Inferior parietal cortex (tissue), 1 donor: ENCODE data around the gene PTPRD.

Experiments
- DNase-seq: peaks from one replicate; pipeline ENCODE4 v3.0.0-alpha.2; 2016; ENCODE audit errors: extremely low spot score

The PTPRD gene

DNA sequence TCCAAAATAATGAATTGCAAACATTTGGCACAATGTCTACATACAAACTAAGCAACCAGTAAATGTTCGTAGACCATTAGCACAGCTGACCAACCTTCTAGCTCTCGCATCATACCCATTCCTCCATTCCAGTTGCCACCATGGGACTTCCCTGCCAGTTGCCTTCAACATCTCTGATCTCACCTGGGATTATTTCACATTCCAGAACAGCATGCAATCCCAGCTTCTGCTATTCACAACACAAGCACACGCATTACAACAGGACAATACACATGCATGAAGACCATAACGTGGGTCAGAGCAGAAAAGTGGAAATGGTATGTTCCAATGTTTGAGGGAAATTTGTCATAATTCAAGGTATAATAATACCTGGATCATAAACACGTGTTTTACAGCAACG lies 1965.0 kb downstream of the PTPRD start:
- no peak for DNase-seq

DNA sequence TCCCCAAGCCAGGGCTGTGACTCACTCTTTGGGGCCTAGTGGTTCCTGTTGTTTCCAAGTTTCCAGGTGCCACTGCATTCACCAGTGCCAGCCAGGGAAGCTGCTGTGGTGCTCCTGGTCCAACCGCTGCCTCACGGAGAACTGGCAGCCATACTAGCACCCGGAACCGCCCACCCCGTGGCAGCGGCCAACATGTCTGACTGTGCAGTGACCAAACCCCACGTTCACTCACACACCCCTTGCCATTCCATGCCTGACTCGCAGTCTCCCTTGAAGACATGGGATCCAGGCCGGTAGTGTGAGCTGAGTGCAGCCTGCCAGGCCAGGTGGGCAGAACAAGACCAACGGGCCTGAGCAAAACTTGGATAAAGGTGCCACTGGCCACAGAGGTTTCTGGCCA lies 1968.2 kb downstream of the PTPRD start:
- DNase-seq, result no peak

DNA sequence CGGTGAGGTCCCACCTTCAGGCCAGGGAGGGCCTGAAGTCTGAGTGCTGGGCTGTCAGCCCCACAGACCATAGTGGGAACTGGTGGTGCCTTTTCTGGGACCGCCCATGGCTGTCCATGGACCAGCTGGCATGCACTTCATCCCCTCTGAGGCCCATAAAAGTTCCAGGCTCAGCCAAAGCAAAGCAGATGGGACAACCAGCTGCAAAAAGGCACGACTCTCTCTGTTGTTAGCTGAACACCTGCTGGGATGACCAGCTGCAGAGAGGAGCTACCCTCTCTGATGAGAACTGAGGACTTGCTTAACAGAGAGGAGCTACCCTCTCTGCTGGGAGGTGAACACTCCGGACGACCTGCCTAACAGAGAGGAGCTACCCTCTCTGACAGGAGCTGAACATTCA lies 1968.9 kb downstream of the PTPRD start:
- no peak for DNase-seq

DNA sequence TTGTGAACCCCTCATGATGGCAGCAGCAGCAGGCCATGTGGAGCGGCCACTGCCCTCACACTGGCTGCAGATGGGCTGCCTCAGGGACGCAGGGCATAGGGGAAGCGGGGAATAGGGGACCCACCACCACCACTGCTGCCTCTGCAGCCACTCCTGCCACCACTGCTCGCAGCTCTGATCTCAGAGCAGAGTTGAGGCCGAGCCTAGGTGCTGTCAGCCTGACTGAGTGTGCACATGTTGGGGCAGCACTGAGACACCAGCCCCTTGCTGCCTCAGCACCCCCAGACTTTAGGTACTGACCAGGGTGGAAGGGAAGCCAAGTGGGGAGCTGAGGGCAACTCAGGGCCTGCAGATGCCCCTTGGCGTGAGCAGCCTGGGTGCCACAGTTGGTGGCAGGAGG lies 1969.3 kb downstream of the PTPRD start:
- no peak for DNase-seq

DNA sequence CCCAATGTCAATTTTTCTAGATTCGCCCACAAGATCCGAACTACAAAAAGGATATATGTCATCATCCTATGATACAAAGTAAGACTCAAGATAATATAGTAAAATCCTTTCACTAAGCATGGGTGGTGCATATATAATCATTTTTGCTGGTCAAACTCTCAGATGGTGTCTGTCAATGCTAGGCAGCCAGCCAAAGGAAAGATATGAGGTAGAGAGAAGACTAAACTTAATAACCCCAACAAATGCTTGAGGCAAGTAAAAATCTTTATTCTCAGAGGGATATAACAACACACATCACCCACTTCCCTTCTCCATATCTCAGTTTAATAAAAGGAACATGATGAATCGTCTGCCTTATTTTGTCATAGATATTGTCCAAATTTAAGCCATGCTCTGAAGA lies 1972.0 kb downstream of the PTPRD start:
- no peak for DNase-seq

DNA sequence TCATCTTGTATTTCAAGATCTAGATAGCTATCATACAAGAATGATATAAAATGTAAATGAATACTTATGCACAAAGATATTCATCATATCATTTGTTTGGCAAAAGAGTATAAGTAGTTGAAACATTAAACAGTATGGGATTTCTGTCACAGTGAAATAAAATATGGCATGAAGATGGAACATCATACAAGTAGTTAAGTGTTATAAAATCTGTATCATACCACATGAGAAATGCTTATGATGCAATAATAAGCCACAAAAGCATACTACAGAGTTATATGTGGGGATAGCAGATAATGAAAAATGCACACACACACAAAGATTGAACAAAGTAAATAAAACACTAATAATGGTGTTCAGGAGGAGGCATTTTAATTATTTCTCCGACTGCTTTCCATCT lies 1975.2 kb downstream of the PTPRD start:
- DNase-seq, result no peak

DNA sequence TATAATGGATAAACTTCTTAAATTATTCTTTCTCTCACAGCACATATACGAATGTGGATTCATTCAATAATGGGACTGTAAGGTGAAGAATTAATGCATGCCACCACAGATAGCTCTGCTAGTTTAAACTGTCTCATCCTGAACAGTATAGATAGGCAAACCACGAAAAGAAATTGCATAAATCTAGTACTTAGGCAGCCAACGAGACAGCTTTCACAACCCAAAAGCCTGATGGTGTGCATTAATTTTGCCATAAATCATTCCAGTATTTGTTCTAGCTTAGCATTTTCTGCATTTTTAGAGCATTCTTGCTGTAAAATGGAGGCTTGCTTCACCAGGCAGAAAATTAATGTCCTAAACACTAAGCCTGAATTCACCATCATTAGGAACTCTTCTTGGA lies 1979.0 kb downstream of the PTPRD start:
- no peak for DNase-seq

DNA sequence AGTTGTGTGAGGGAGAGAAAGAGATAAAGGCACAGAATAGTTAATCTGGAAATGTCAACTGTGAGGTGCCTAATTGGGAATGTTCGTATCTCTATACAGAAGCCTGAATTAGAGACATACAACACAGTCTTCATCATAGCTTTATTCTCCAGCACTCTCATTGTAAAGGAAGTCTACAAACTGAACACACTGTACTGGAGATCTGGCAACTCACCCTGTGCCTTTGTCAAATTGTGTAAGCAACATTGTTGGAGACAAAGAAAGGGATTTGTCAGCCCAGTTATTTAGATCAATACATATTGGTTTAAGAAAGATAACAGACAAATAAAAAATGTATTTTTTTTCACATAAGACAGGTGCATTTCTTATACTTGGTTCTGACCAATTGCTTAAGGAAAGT lies 1980.3 kb downstream of the PTPRD start:
- peak; percentile 44 for DNase-seq

DNA sequence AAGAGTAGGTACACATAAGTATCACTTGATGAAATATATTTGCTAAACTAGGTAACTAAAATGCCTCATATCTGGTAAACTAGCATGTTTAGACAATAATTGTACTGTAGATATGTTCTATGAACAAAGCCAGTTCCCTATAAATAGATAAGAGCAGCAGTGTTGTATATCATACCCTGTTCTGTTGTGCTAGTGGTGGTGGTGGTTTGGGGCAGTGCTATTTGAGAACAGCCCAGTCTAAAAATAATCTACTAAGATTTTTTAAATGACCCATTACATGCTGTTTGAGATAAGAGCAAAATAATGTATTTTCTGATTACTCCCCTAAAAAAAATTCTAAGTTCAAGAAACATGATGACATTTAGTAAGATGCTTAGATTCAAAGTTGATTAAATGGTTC lies 1984.0 kb downstream of the PTPRD start:
- no peak for DNase-seq

DNA sequence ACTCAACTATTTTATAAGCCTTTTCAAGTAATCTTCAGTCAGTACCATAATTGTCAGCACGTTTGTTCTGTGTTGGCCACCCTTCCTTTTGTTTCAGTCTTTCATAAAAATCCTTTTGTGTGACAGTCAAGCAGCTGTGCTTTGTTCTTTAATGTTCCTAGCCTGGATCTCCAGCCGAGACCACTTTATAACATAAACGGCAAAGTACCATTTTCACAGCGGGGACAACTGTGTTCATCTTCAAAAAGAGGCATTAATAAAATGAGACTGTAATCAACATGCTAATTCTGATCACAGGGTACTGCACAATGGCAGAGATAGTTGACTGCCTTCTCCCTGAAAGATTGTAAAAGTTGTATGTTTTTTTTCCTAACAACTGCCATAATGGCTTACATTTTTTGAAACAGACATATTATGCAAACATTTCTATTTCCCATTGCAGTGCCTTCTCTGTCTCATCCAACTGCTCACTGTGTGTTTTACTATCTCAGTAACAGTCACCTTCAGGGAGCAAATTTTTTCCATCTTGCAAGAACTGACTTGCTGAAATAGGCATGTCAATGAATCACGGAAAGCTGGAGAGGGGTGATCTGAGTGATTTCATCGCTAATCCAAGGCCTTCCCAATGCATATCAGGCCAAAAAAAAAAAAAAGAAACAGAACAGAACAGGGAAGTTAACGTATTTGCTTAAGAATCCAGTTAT lies 1984.7 kb downstream of the PTPRD start:
- no peak for DNase-seq

DNA sequence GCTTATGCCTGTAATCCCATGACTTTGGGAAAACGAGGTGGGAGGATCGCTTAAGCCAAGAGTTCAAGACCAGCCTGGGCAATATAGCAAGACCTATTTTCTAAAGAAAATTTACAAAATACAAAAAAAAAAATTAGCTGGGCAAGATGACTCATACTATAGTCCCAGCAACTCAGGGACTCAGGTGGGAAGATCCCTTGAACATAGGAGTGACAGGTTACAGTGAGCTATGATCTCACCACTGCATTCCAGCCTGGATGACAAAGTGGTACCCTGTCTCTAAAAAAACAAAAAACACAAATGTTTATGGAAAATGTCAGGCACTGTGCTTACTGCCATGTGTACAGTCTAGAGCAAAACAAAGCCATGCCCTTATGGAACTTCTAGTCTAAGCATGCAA lies 1989.9 kb downstream of the PTPRD start:
- DNase-seq, result no peak

DNA sequence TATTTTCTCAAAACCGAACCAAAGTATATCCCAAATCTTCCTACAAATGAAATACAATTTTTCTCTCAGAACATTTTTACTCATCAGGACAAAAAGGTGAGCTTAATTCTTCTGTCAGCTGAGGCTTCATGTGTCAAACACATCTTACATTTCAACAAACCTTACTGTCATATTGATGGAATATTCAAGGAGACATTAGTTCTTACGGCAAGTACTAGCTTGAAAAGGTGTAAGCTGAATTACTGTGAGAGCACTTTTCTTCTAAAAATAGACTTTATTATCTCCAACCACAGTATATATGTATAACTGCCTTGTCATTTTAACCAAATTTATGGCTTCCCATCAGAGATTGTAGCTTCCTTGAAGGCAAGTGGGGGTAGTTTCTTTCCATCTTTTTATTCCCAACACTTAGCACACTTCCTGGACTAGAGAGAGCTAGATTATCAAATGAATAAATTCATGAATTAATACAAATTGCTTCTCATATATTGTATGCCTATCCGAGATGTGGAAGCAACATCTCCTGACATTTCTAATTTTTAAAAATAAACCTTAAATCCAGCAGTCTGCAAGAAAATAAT lies 1990.5 kb downstream of the PTPRD start:
- DNase-seq, result no peak

DNA sequence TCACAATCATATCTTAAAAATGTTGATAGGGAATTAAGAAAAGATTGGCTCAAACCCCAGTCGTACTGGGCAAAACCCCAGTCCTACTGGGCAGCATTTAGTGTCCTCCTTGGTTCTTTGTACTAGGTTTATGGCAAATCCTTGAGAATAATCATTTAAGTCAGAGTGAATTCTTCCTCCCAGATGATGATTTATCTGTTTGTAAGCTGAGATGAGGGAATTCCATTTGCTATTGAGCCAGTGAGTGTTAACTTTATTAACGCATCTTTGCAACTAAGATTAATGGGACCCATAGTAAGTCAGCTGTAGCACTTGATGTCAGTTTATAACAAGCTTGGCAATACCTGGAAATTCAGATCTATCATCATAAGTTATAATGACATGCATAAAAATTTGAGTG lies 1991.4 kb downstream of the PTPRD start:
- no peak for DNase-seq

DNA sequence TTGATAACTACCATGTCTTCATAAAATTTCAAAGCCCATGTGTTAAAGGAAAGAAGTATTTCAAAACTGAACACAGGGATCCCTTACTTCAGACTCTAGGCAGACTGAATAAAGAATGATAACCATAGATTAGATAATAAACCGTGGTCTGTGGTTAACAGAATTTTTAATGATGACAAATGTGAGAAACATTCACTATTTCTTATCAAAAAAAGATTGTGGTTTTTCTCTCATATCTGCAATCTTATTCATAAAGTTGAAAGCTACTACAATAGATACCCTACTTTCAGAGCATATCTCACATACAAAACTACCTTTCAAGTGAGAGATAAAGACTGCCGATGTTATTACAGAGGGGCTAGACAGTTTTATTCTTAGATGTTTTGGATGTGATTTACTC lies 1996.4 kb downstream of the PTPRD start:
- DNase-seq, result no peak

DNA sequence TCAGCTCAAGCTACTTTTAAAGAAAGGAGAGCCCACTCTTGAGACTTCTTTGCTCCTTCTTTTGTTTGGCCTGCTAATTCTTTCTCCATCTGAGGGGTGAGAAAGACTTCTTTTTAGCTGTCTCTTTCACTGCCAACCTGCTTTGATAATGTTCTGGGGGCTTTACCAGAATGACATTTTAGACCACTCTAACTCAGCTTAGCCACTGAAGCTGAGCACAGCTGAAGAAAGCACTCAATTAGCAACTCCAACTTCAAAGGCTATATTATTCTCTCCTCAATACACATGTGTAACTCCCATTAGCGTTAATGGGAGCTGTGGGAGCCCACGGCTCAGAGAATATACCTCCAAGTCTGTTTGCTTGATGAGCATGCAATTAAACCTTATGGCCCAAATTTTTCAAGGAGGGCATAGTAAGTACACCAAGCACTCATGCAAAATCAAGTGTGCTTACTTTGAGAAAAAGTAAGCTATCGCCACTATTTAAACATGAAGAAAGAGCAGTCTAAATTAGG lies 1997.8 kb downstream of the PTPRD start:
- DNase-seq, result no peak

DNA sequence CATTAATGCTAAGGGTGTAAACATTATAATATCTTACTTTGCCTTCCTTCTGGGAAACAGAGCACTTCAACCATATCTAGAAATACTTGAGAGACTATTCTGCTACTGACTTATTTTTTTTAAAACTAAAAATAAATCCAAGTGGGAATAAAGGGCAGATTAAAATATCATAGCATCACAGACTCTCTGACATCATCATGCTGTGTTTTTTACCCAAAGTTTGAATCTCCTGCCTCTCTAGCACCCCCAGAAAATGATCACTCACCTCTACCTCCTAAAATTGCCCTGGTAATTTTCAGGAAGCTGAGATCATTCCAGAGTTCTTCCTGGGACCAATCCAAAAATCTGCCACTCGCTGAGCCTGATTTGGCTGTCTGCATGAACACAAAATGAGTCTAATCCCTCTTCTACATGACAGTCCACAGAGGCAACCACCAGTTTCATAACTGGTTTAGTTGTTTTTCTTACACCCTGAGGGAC lies 1999.4 kb downstream of the PTPRD start:
- DNase-seq, result no peak

DNA sequence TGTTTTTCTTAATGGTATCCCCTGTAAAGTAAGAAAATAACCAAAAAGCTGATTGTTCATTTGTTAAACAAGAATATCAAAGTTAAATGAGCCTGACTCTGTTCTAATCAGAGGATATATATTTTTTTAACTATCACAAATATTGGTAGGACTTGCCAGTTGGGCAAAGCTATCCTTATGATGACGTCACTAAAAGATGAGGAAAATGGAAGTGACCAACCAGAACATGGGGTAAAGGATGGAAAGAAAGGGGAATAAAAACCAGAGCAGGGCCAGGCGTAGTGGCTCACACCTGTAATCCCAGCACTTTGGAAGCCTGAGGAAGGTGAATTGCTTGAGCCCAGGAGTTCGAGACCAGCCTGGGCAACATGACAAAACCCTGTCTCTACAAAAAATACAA lies 2001.6 kb downstream of the PTPRD start:
- no peak for DNase-seq

DNA sequence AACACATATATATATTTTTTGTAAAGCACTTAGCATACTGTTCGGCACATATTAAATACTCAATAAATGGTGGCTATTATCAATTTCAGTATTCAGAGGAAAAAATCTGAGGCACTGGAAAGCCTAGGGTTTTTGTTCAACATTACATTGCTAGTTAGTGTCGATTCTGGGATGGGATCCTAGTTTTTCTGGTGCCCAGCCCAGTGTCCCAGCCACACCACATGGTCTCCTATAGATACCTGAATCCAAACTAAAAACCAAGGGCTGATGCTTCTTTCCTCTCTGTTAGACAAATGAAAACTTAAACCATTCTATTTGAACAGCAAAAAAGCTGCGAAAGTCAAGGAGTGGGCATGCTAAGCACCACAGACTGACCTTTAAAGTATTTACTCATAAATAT lies 2002.5 kb downstream of the PTPRD start:
- DNase-seq, result no peak

DNA sequence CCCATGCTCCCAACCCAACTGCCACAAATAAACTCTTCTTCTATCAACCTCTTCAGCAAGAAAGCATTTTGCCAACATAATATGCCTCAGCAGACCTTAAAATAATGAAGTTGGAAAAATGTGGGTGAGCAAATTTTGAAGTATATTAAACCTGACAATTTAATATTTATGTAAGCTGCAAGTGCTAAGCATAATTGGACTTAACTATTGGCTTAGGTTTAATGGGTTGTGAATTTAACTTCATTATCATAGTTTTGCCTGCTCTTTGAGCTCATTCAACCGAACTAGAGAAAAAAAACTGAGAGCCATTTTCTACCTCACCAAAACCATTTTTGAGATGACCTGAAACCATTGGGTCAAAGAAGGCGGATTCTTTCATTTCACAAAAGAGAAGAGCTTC lies 2007.7 kb downstream of the PTPRD start:
- no peak for DNase-seq

DNA sequence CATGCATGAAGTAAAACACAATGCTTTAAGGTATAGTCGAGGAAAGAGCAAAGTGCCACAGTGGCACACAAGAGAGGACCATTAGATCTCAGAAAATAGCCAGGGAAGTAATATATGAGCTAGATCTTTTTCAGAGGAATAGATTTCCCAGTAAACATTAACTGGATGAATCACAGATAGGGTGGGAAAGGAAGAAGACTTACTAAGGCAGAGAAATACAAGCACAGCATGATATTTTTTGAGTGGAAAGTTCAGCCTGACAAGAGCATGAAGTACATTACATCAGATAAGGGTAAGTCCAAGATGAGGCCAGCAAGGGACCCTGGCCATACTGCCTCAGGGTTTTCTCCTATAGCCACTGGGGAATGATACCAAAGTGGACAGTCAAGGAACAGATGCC lies 2008.6 kb downstream of the PTPRD start:
- no peak for DNase-seq

DNA sequence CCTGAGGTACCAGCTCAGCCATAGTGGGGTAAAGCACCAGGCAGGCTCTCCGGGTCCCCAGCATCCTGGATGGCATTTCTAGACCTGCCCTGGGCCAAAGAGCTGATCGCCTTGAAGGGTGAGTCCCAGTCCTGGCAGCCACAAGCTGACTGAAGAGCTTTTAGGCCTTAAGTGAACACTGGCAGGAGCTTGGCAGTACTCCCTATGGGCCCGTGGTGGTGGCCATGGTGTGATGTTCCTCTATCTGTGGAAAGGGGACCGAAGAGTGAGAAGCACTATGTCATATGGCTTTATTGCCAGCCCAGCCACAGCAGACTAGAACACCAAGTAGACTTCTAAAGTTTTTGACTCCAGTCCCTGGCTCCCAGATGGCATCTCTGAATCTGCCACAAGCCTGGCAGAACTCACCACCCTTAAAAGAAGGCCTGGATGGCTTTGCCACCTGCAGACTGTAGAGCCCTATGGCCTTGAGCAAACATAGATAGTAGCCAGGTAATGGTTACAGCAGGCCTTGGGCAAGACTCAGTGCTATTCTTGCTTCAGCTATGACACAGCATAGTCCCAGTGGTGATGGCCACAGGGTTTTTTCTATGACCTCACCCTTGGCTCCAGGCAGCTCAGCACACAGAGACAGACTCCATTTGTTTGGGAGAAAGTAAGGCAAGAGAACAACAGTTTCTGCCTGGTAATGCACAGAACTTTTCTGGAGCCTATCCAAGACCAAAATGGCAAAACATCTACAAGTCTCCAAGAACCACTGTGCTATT lies 2011.7 kb downstream of the PTPRD start:
- DNase-seq, result peak; percentile 74

DNA sequence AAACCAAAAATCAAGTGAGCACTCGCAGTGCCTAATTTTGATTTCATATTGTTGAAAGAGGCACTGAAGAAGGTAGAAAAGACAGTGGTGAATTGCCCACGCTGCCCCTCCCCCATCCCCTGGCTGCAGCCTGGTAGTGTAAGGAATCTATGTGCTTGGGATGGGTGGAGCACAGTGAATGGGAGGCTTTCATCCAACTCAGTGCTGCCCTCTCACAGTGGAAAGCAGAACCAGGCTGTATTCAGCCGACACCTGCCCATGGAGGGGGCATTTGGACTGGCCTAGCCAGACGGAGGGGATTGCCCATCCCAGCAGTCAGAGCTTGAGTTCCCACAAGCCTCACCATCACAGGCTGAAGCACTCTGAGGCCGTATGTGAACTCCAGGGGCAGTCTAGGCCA lies 2012.9 kb downstream of the PTPRD start:
- no peak for DNase-seq

DNA sequence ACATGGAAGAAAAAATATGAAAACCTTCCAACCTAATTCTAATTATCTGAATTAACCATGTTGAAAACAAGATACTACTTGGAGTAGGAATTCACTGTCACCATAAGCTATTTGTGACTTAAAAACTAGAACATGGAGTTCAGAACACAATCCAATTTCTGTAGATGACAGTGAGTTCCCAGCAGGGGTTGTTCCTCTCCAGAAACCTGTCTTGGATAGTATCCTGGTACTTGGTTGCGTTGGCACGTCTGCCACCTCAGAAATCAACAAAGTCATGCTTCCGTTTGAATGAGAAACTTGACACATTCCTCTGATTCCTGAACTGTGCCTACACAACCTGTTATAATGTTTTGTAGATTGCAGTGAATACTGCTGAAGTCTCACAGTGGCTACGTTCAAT lies 2023.3 kb downstream of the PTPRD start:
- no peak for DNase-seq
